ENCODE results near the gene PIPOX.
"Not testable (repeated sequence)": the region's sequence is repeated elsewhere in the genome, so short reads cannot be mapped to it uniquely, and the experiment has no call there.

The PIPOX gene

DNA sequence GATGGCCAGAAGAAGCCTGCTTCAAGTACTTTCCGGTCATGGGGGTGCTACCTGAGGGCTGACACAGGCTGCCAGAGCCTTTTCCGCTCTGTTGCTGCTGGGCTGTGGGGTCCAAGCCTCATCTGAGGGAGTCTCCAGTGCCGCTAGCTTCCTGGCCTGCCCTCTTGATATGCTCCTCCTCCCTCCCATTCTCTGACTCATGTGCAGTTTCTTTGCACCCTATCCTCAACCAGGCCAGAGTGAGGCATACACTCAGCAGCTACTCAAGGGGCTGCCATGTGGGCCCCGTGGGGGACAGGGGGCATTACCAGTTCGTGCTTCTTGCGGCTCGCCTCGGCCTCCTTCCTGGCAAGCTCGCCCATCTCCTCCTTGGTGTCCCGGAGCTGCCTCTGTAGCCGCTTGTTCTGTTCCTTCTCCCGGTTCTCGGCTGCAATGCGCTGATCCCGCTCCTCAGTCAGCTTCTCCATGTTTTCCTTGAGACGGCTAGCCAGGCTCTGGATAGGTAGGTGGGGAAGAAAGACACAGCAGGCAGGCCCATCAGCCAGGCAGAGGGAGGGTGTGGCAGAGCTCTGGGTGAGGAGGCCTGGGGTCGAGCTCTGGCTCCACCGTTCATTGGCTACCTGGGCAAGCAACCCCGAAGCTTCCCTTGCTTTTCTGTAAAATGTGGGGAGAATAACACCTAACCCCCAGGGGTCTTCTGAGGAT, 43.8 kb downstream of the PIPOX start:
- no peak for DNase-seq (ENCODE audit: low read depth in 1 of 2, low spot score in 1 of 2)
- H3K4me3 ChIP-seq (replicated peaks; ENCODE audit: insufficient read depth, low read length): no peak overlapping the region
- TF ChIP-seq POLR2AphosphoS5 (IDR thresholded peaks at IDR 0.05; ENCODE audit: low read depth) (no peak), GABPA (IDR thresholded peaks at IDR 0.05; ENCODE audit: low read depth) (no peak), SPI1 (IDR thresholded peaks at IDR 0.05; ENCODE audit: borderline replicate concordance, low read depth) (no peak)
- TF ChIP-seq, protein P1, sequence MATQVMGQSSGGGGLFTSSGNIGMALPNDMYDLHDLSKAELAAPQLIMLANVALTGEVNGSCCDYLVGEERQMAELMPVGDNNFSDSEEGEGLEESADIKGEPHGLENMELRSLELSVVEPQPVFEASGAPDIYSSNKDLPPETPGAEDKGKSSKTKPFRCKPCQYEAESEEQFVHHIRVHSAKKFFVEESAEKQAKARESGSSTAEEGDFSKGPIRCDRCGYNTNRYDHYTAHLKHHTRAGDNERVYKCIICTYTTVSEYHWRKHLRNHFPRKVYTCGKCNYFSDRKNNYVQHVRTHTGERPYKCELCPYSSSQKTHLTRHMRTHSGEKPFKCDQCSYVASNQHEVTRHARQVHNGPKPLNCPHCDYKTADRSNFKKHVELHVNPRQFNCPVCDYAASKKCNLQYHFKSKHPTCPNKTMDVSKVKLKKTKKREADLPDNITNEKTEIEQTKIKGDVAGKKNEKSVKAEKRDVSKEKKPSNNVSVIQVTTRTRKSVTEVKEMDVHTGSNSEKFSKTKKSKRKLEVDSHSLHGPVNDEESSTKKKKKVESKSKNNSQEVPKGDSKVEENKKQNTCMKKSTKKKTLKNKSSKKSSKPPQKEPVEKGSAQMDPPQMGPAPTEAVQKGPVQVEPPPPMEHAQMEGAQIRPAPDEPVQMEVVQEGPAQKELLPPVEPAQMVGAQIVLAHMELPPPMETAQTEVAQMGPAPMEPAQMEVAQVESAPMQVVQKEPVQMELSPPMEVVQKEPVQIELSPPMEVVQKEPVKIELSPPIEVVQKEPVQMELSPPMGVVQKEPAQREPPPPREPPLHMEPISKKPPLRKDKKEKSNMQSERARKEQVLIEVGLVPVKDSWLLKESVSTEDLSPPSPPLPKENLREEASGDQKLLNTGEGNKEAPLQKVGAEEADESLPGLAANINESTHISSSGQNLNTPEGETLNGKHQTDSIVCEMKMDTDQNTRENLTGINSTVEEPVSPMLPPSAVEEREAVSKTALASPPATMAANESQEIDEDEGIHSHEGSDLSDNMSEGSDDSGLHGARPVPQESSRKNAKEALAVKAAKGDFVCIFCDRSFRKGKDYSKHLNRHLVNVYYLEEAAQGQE (IDR thresholded peaks at IDR 0.05; ENCODE audit: insufficient replicate concordance, low read depth): no peak
- TF ChIP-seq, protein P2, sequence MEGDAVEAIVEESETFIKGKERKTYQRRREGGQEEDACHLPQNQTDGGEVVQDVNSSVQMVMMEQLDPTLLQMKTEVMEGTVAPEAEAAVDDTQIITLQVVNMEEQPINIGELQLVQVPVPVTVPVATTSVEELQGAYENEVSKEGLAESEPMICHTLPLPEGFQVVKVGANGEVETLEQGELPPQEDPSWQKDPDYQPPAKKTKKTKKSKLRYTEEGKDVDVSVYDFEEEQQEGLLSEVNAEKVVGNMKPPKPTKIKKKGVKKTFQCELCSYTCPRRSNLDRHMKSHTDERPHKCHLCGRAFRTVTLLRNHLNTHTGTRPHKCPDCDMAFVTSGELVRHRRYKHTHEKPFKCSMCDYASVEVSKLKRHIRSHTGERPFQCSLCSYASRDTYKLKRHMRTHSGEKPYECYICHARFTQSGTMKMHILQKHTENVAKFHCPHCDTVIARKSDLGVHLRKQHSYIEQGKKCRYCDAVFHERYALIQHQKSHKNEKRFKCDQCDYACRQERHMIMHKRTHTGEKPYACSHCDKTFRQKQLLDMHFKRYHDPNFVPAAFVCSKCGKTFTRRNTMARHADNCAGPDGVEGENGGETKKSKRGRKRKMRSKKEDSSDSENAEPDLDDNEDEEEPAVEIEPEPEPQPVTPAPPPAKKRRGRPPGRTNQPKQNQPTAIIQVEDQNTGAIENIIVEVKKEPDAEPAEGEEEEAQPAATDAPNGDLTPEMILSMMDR (IDR thresholded peaks at IDR 0.05; ENCODE audit: insufficient read depth, low read length): no peak
- no peak overlapping the region for H3K27ac ChIP-seq (replicated peaks)
- H3K27me3 ChIP-seq (ENCODE audit: insufficient read depth, poor library complexity, severe bottlenecking): no peaks in the 10 kb centered on the region

DNA sequence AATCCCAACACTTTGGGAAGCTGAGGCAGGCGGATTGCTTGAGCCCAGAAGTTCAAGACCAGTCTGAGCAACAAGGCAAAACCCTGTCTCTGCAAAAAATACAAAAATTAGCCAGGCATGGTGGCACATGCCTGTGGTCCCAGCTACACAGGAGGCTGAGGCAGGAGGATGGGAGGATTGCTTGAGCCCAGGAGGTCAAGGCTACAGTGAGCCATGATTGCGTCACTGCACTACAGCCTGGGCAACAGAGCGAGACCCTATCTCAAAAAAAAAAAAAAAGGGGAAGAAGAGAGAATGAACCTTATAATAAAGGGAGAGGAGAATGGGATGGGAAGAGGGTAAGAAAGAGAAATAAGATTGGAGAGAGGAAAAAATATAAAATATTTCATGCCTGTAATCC, 45.8 kb downstream of the PIPOX start:
- H3K4me3 ChIP-seq (replicated peaks; ENCODE audit: insufficient read depth, low read length); DNase-seq (ENCODE audit: low read depth in 1 of 2, low spot score in 1 of 2); H3K27ac ChIP-seq (replicated peaks); H3K27me3 ChIP-seq (ENCODE audit: insufficient read depth, poor library complexity, severe bottlenecking): not testable (repeated sequence)

DNA sequence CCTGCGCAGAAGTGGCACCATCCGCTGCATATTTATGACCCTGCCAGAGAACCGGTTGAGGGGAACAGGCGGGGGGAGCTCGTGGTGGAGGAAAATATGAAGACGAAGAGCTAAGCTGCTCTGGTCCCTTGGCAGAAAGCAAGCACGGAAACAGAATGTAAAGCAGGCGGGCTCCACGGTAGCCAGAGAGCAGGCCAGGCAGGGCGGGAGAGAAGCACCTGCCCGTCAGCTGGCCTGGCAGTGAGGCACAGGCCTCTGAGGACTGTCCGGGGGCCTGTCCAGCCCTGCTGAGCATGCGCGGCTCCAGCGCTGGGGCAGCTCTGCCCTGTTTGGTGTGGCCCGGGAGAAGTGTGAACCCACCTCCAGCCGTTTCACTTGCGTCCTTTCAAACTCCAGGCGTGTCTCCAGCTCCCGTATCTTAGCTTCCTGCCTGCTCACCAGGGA, 46.7 kb downstream of the PIPOX start:
- Histone ChIP-seq H3K27ac (replicated peaks) (no peak overlapping the region), H3K27me3 (ENCODE audit: insufficient read depth, poor library complexity, severe bottlenecking) (no peaks in the 10 kb centered on the region), H3K4me3 (replicated peaks; ENCODE audit: insufficient read depth, low read length) (no peak overlapping the region)
- TF ChIP-seq, protein P1 (IDR thresholded peaks at IDR 0.05; ENCODE audit: insufficient replicate concordance, low read depth): no peak
- no peak for DNase-seq (ENCODE audit: low read depth in 1 of 2, low spot score in 1 of 2)

DNA sequence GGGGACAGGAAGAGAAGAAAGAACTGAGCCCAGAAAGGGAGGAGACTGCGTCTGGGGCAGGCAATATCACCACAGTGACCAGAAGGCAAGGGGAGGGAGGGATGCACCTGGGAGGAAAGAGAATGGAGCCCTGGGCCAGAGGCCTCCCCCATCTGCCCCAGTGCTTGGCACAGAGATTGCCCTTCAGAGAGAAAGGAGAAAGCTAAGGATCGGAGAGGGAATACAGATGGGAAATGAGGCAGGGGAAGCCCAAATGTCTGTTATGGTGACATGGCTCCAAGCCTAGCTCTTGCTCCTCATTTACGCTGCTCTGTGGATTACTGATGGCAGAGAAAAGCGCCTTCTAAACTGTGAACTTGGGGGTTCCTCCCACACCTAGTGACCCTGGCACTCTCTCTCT, 47.2 kb downstream of the PIPOX start:
- TF ChIP-seq, protein P2 (IDR thresholded peaks at IDR 0.05; ENCODE audit: insufficient read depth, low read length): no peak
- TF ChIP-seq, protein P1 (IDR thresholded peaks at IDR 0.05; ENCODE audit: insufficient replicate concordance, low read depth): no peak
- TF ChIP-seq GABPA (IDR thresholded peaks at IDR 0.05; ENCODE audit: low read depth) (no peak), POLR2AphosphoS5 (IDR thresholded peaks at IDR 0.05; ENCODE audit: low read depth) (no peak), SPI1 (IDR thresholded peaks at IDR 0.05; ENCODE audit: borderline replicate concordance, low read depth) (no peak)
- no peak overlapping the region for H3K27ac ChIP-seq (replicated peaks)
- no peaks in the 10 kb centered on the region for H3K27me3 ChIP-seq (ENCODE audit: insufficient read depth, poor library complexity, severe bottlenecking)
- DNase-seq (ENCODE audit: low read depth in 1 of 2, low spot score in 1 of 2): no peak
- no peak overlapping the region for H3K4me3 ChIP-seq (replicated peaks; ENCODE audit: insufficient read depth, low read length)

Measured in HL-60 (cell line).